HepG2 (cell line): ENCODE measurements around the gene WNK1. TPM values are rescaled to one million over a fixed set of nuclear protein-coding genes. Genes with fewer than 3 reads are reported as not detected.

Experiments used
- ATAC-seq: fragments of 200-7000 bp; cut with Tn5 transposase; 3 replicates; pipeline ENCODE4 v1.9.1; 2020; ENCODE audit warnings: mild to moderate bottlenecking, moderate library complexity
- BruUV-seq: library from RNA; stranded (reverse); fragments of 400-500 nt; replicated peaks from 2 replicates; lab custom pipeline; 2021; lab: Mats Ljungman, UMichigan
- CTCF ChIA-PET: fragments of 300-600 bp; formaldehyde crosslinking; extraction: SDS; loops from one replicate; lab custom pipeline; 2021; ENCODE audit warnings: low total read pairs, inconsistent platforms, low intra/inter-chr PET ratio; lab: Yijun Ruan, JAX
- POLR2A ChIA-PET: fragments of 350-600 bp; sonication (Branson Sonifier 250); formaldehyde crosslinking; loops from one replicate; lab custom pipeline; 2020; ENCODE audit warnings: antibody characterized with exemption, inconsistent platforms; lab: Yijun Ruan, JAX
- DNase-seq: peaks from one replicate; pipeline ENCODE4 v3.0.0-alpha.2; 2015; ENCODE audit warnings: low spot score
- FAIRE-seq: peaks from 3 replicates; lab custom pipeline; 2011; peaks lifted over from hg19 to GRCh38; lab: Jason Lieb, UNC
- H2AFZ ChIP-seq: one replicate; pipeline ENCODE4 v1.6.1; 2011; ENCODE audit warnings: low read length, inconsistent platforms
- H3K27ac ChIP-seq: fragments of 300-600 bp; 3 replicates; pipeline ENCODE4 v1.8.0; 2011; ENCODE audit warnings: mixed run types, mild to moderate bottlenecking, mixed read lengths, low read length, inconsistent platforms; ENCODE audit not compliant: insufficient read depth; ENCODE audit errors: extremely low read length
- H3K27me3 ChIP-seq, 2 experiments: fragments of 200-600 bp in 1 of 2; 2 replicates in 1 of 2; 3 replicates in 1 of 2; pipeline versions ENCODE4 v1.6.0 to v1.8.0; 2011; ENCODE audit warnings: low read length in 2 of 2, mild to moderate bottlenecking in 2 of 2, moderate library complexity in 2 of 2, inconsistent platforms in 1 of 2; ENCODE audit not compliant: insufficient read depth in 2 of 2, control insufficient read depth in 1 of 2
- H3K36me3 ChIP-seq, 2 experiments: fragments of 200-600 bp in 1 of 2; replicated peaks in 1 of 2; 2 replicates in 1 of 2; 3 replicates in 1 of 2; pipeline versions ENCODE4 v1.5.1 to v1.8.0; 2011; ENCODE audit warnings: low read length in 2 of 2, inconsistent platforms in 1 of 2; ENCODE audit not compliant: insufficient read depth in 2 of 2, control insufficient read depth in 1 of 2
- H3K4me1 ChIP-seq: 2 replicates; pipeline ENCODE4 v1.5.1; 2012; ENCODE audit warnings: low read length, inconsistent platforms; ENCODE audit not compliant: insufficient read depth
- H3K4me2 ChIP-seq: 2 replicates; pipeline ENCODE4 v1.6.0; 2011; ENCODE audit warnings: low read depth, low read length, inconsistent platforms
- H3K4me3 ChIP-seq, 3 experiments: fragments of 200-600 bp in 1 of 3; sonication (generic), shearing (Covaris generic) in 1 of 3; replicated peaks in 1 of 3; 2 replicates each; pipeline ENCODE4 v1.5.1; 2011 to 2016; ENCODE audit warnings: low read length in 3 of 3, inconsistent platforms in 2 of 3, low read depth in 2 of 3, mild to moderate bottlenecking in 2 of 3, control low read depth in 1 of 3, mixed read lengths in 1 of 3; ENCODE audit not compliant: insufficient read depth in 1 of 3
- H3K79me2 ChIP-seq: one replicate; pipeline ENCODE4 v1.6.1; 2011; ENCODE audit warnings: low read length, inconsistent platforms; ENCODE audit not compliant: insufficient read depth
- H3K9ac ChIP-seq: 2 replicates; pipeline ENCODE4 v1.6.0; 2011; ENCODE audit warnings: mild to moderate bottlenecking, low read depth, low read length, inconsistent platforms; ENCODE audit not compliant: insufficient read depth
- H3K9me3 ChIP-seq: 2 replicates; pipeline ENCODE4 v1.5.1; 2012; ENCODE audit warnings: mild to moderate bottlenecking, low read length
- H4K20me1 ChIP-seq: 2 replicates; pipeline ENCODE4 v1.6.0; 2011; ENCODE audit warnings: inconsistent platforms, mild to moderate bottlenecking, low read length, moderate library complexity; ENCODE audit not compliant: insufficient read depth
- ARNTL ChIP-seq: sonication (generic); formaldehyde crosslinking; IDR thresholded peaks from 2 replicates; pipeline ENCODE4 v1.4.0; 2020; ENCODE audit warnings: mild to moderate bottlenecking, missing genetic modification reagents
- MAFK ChIP-seq, 2 experiments: IDR thresholded peaks in 1 of 2; conservative IDR thresholded peaks in 1 of 2; 2 replicates each; pipeline ENCODE4 v1.6.1; 2011; ENCODE audit warnings: improper control_type of control experiment in 2 of 2, low read length in 2 of 2
- NFATC3 ChIP-seq: sonication (generic); formaldehyde crosslinking; IDR thresholded peaks from 2 replicates; pipeline ENCODE4 v1.5.1; 2020; ENCODE audit warnings: mild to moderate bottlenecking, missing genetic modification reagents
- PRPF4 ChIP-seq: fragments of 200-400 bp; formaldehyde crosslinking; IDR thresholded peaks from 2 replicates; pipeline ENCODE4 v1.6.1; 2016; ENCODE audit warnings: low read length, low read depth; ENCODE audit not compliant: poor library complexity, severe bottlenecking
- REXO4 ChIP-seq: sonication (generic); formaldehyde crosslinking; IDR thresholded peaks from 2 replicates; pipeline ENCODE4 v1.8.0; 2022; ENCODE audit warnings: missing genetic modification reagents, mild to moderate bottlenecking, borderline replicate concordance
- ZBTB38 ChIP-seq: sonication (generic); formaldehyde crosslinking; IDR thresholded peaks from 2 replicates; pipeline ENCODE4 v1.5.1; 2020; ENCODE audit warnings: mild to moderate bottlenecking, missing genetic modification reagents
- ZNF180 ChIP-seq: sonication (generic); formaldehyde crosslinking; IDR thresholded peaks from 2 replicates; pipeline ENCODE4 v1.4.0; 2020; ENCODE audit warnings: low read depth, missing genetic modification reagents, borderline replicate concordance
- ZNF230 ChIP-seq: sonication (generic); formaldehyde crosslinking; IDR thresholded peaks from 2 replicates; pipeline ENCODE4 v1.4.0; 2020; ENCODE audit warnings: mild to moderate bottlenecking, missing genetic modification reagents
- ZNF292 ChIP-seq: sonication (generic); formaldehyde crosslinking; IDR thresholded peaks from 2 replicates; pipeline ENCODE4 v1.8.1; 2022; ENCODE audit warnings: mild to moderate bottlenecking, low read depth, missing genetic modification reagents, borderline replicate concordance
- ZNF678 ChIP-seq: sonication (generic); formaldehyde crosslinking; IDR thresholded peaks from 2 replicates; pipeline ENCODE4 v1.4.0; 2020; ENCODE audit warnings: mild to moderate bottlenecking, missing genetic modification reagents
- ZSCAN20 ChIP-seq: sonication (generic); formaldehyde crosslinking; IDR thresholded peaks from 2 replicates; pipeline ENCODE4 v1.4.0; 2020; ENCODE audit warnings: missing genetic modification reagents, mild to moderate bottlenecking, borderline replicate concordance
- WGBS: methylation state at CpG from one replicate; pipeline ENCODE4 v1.1.6; 2017; ENCODE audit warnings: low lambda C conversion rate; 5-methylcytosine and 5-hydroxymethylcytosine counted together
- in situ Hi-C: cut with HindIII; loops from 2 replicates; pipeline ENCODE4 v1.10.0; 2017; ENCODE audit warnings: low pct_unique_long_range_greater_than_20kb; ENCODE audit not compliant: extremely low pct_ligation_motif_present
- intact Hi-C: fragments of 100-400 bp; cut with micrococcal nuclease; formaldehyde crosslinking; loops from one replicate; pipeline ENCODE4 v1.10.0; 2022; ENCODE audit not compliant: unreplicated experiment
- polyA plus RNA-seq, 8 experiments: library from polyadenylated mRNA; depleted of rRNA in 3 of 8; stranded (reverse) in 7 of 8; unstranded in 1 of 8; fragments of >200 nt; fragmentation: Illumina TruSeq in 4 of 8; extraction: Trizol in 4 of 8; gene quantifications; 2 replicates each; pipeline versions ENCODE4 v1.2.1 to v1.2.3, GENCODE V29; 2011 to 2016; ENCODE audit warnings: low read depth in 4 of 8, missing spikeins in 1 of 8, mixed read lengths in 1 of 8; ENCODE audit not compliant: insufficient read depth in 1 of 8
- total RNA-seq, 5 experiments: library from RNA; depleted of rRNA; stranded (reverse); fragments of >200 nt; fragmentation: Illumina TruSeq; extraction: Trizol; gene quantifications; 2 replicates each; pipeline ENCODE4 v1.2.3, GENCODE V29; 2016; ENCODE audit warnings: low read depth in 1 of 5
- TF ChIP-seq, protein P1 (sequence below): sonication (generic); formaldehyde crosslinking; IDR thresholded peaks from 2 replicates; pipeline ENCODE4 v1.5.1; 2020; ENCODE audit warnings: missing genetic modification reagents, mild to moderate bottlenecking, borderline replicate concordance
- TF ChIP-seq, protein P2 (sequence below): sonication (generic); formaldehyde crosslinking; IDR thresholded peaks from 2 replicates; pipeline ENCODE4 v1.4.0; 2020; ENCODE audit warnings: missing genetic modification reagents
- TF ChIP-seq, protein P3 (sequence below): sonication (generic); formaldehyde crosslinking; IDR thresholded peaks from 2 replicates; pipeline ENCODE4 v1.8.0; 2022; ENCODE audit warnings: missing genetic modification reagents, low read depth, mild to moderate bottlenecking, borderline replicate concordance
- TF ChIP-seq, protein P4 (sequence below): sonication (generic); formaldehyde crosslinking; IDR thresholded peaks from 2 replicates; pipeline ENCODE4 v1.5.1; 2020; ENCODE audit warnings: missing genetic modification reagents, mild to moderate bottlenecking, borderline replicate concordance

The WNK1 gene
- total and polyA plus RNA-seq, 2 of the 13 experiments (the other 11 are each of a cell fraction or from before 2014, with no cell fraction given) = 31.1 to 54.8 TPM

DNA sequence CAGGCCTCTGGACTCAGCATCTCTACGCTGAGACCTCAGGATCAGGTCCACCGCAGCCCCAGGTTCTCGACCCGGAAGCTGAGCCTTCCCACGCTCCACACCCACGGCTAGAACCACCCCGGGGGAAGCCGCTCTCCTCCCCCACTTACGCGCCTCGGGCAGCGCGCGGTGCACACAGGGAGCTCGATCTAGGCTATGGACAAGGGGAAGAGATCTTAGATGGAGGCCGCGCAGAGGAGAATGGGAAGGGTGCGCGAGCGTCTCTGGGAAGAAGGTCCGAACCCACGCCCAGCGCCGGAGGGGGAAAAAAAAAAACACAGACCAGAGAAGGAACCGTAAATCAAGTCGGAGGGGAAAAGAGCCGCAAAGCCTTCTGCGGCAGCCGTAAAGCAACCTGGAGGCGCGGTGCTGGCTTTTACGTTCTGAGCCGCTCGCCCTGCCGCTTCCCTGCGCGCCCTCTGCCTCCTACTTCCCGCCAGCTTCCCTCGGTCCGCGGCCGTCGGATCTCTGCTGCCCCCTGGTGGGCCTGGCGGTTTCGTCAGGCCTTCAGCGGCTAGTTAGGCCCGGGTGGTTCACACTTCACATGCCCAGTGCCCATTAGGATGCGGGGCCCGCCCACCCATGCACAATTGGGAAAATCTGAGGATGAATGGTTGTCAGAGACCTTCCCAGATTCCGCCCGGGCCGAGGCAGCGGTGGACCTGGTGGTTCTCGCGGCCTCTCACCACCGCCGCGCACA lies 197.2 kb downstream of the WNK1 start, which contains the start of gene RAD52:
TSS of gene RAD52 (minus strand) at position 242 of the 739 bp plus-strand sequence. CDS start 16,636 bp downstream, outside the sequence.
- FAIRE-seq = peak; percentile 79
- intact Hi-C loops = loop anchor here (2.0 to 5.0 kb wide), 3 partner anchors 127 to 379 kb away; no protein-coding TSS in a partner anchor
- in situ Hi-C loops = loop anchor here (5.0 kb wide), 1 partner anchor 382 kb away; no protein-coding TSS in a partner anchor
- ATAC-seq = peak; percentile 92
- WGBS = under 1% methylated on average over 26 of the region's 58 CpGs
- Histone ChIP-seq H3K4me3 (peak within 1 kb of the TSS; percentile 78 to 85 (median 78)), H3K79me2 (peaks cover 33% of the 10 kb centered on the region), H3K27me3 (no peaks in the 10 kb centered on the region; a peak in 1 of 5 replicates), H4K20me1 (no peaks in the 10 kb centered on the region), H3K4me1 (peaks cover 52% of the 10 kb centered on the region), H3K36me3 (no peaks in the 10 kb centered on the region; a peak in 1 of 5 replicates), H3K27ac (peak within 1 kb of the TSS; percentile 82), H2AFZ (no peak within 1 kb of the TSS), H3K9ac (peak within 1 kb of the TSS; percentile 77), H3K9me3 (no peaks in the 10 kb centered on the region), H3K4me2 (peak within 1 kb of the TSS; percentile 66)
- no TSS peak for BruUV-seq
- CTCF ChIA-PET = interaction anchor here (0.7 to 1.6 kb wide), 3 partner anchors 381 to 497 kb away, joined by 3 to 14 read pairs (median 4); no protein-coding TSS in a partner anchor
- peak; percentile 96 for DNase-seq
- POLR2A ChIA-PET = interaction anchor here (0.6 to 2.7 kb wide), 9 partner anchors 11 to 818 kb away, joined by 3 to 20 read pairs (median 3); partner anchors contain the start of gene ERC1
- TF ChIP-seq MAFK (conservative IDR thresholded peaks at IDR 0.05 in 1 of 2, IDR thresholded peaks at IDR 0.05 in 1 of 2; ENCODE audit: low read length in 2 of 2) = no peak
- TF ChIP-seq, protein P1, sequence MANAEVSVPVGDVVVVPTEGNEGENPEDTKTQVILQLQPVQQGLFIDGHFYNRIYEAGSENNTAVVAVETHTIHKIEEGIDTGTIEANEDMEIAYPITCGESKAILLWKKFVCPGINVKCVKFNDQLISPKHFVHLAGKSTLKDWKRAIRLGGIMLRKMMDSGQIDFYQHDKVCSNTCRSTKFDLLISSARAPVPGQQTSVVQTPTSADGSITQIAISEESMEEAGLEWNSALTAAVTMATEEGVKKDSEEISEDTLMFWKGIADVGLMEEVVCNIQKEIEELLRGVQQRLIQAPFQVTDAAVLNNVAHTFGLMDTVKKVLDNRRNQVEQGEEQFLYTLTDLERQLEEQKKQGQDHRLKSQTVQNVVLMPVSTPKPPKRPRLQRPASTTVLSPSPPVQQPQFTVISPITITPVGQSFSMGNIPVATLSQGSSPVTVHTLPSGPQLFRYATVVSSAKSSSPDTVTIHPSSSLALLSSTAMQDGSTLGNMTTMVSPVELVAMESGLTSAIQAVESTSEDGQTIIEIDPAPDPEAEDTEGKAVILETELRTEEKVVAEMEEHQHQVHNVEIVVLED (CRISPR knock-in tag) = peak; percentile 88; the same call in 1 of the 2 replicates
- no peak; the same call in 1 of the 2 replicates for TF ChIP-seq ZNF678
- TF ChIP-seq, protein P2, sequence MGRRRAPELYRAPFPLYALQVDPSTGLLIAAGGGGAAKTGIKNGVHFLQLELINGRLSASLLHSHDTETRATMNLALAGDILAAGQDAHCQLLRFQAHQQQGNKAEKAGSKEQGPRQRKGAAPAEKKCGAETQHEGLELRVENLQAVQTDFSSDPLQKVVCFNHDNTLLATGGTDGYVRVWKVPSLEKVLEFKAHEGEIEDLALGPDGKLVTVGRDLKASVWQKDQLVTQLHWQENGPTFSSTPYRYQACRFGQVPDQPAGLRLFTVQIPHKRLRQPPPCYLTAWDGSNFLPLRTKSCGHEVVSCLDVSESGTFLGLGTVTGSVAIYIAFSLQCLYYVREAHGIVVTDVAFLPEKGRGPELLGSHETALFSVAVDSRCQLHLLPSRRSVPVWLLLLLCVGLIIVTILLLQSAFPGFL (CRISPR knock-in tag) = no peak
- TF ChIP-seq ZNF180 (CRISPR knock-in tag) = no peak
- 0 out of 2 replicates have a peak, but pooled peaks have one; percentile 10 for TF ChIP-seq ZSCAN20 (CRISPR knock-in tag)
- peak; percentile 74; the same call in 1 of the 2 replicates for TF ChIP-seq ZNF230 (CRISPR knock-in tag)
- TF ChIP-seq ZBTB38 (CRISPR knock-in tag) = peak; percentile 87
- TF ChIP-seq, protein P3, sequence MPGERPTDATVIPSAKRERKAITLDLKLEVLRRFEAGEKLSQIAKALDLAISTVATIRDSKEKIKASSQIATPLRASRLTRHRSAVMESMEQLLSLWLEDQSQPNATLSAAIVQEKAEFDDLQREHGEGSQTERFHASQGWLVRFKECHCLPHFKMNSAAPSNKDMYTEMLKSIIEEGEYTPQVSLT = no peak
- TF ChIP-seq ZNF292 = peak; percentile 79; the same call in 1 of the 2 replicates
- 0 out of 2 replicates have a peak, but pooled peaks have one; percentile 35 for TF ChIP-seq REXO4
- TF ChIP-seq PRPF4 = no peak
- TF ChIP-seq NFATC3 = no peak
- TF ChIP-seq, protein P4, sequence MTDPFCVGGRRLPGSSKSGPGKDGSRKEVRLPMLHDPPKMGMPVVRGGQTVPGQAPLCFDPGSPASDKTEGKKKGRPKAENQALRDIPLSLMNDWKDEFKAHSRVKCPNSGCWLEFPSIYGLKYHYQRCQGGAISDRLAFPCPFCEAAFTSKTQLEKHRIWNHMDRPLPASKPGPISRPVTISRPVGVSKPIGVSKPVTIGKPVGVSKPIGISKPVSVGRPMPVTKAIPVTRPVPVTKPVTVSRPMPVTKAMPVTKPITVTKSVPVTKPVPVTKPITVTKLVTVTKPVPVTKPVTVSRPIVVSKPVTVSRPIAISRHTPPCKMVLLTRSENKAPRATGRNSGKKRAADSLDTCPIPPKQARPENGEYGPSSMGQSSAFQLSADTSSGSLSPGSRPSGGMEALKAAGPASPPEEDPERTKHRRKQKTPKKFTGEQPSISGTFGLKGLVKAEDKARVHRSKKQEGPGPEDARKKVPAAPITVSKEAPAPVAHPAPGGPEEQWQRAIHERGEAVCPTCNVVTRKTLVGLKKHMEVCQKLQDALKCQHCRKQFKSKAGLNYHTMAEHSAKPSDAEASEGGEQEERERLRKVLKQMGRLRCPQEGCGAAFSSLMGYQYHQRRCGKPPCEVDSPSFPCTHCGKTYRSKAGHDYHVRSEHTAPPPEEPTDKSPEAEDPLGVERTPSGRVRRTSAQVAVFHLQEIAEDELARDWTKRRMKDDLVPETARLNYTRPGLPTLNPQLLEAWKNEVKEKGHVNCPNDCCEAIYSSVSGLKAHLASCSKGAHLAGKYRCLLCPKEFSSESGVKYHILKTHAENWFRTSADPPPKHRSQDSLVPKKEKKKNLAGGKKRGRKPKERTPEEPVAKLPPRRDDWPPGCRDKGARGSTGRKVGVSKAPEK (CRISPR knock-in tag) = no peak; the same call in 1 of the 2 replicates
- TF ChIP-seq ARNTL (CRISPR knock-in tag) = no peak
